Testis (tissue), 3 donors: ENCODE data around the gene TRABD2B. TPM values are rescaled to one million over a fixed set of nuclear protein-coding genes. Genes with fewer than 3 reads are reported as not detected.

ENCODE experiments used
- DNase-seq: peaks from one replicate; pipeline ENCODE4 v3.0.0-alpha.2; 2019
- H3K27ac ChIP-seq, 2 donors: fragments of 200-600 bp; sonication (generic); one replicate each; pipeline ENCODE4 v1.5.1; 2019
- H3K27me3 ChIP-seq: fragments of 200-600 bp; sonication (generic); one replicate; pipeline ENCODE4 v1.5.1; 2019
- H3K36me3 ChIP-seq: fragments of 200-600 bp; sonication (generic); one replicate; pipeline ENCODE4 v1.5.1; 2017; ENCODE audit warnings: low read depth; ENCODE audit errors: missing control alignments
- H3K4me1 ChIP-seq: fragments of 200-600 bp; sonication (generic); one replicate; pipeline ENCODE4 v1.5.1; 2019
- H3K4me3 ChIP-seq, 2 donors: fragments of 200-600 bp; sonication (generic); one replicate each; pipeline ENCODE4 v1.5.1; 2017 to 2019
- H3K9me3 ChIP-seq: fragments of 200-600 bp; sonication (generic); one replicate; pipeline ENCODE4 v1.5.1; 2017
- POLR2A ChIP-seq: fragments of 450-650 bp; IDR thresholded peaks from one replicate; pipeline ENCODE4 v1.6.1; 2017; ENCODE audit warnings: antibody characterized with exemption, mild to moderate bottlenecking, moderate library complexity
- WGBS, 2 donors: methylation state at CpG; one replicate each; pipeline ENCODE4 v1.1.5; 2018; 5-methylcytosine and 5-hydroxymethylcytosine counted together
- intact Hi-C: fragments of 100-400 bp; cut with DNase I; formaldehyde crosslinking; loops from one replicate; pipeline ENCODE4 v1.15.1; 2023; ENCODE audit warnings: low total_unique reads
- polyA plus RNA-seq: library from polyadenylated mRNA; stranded (reverse); fragments of 350-450 nt; fragmentation: Illumina TruSeq; extraction: RNeasy Lipid Tissue Mini Kit (QIAGEN cat#74804); gene quantifications from one replicate; pipeline ENCODE4 v1.2.3, GENCODE V29; 2014; ENCODE audit warnings: low read depth, low replicate concordance; ENCODE audit not compliant: insufficient read depth
- total RNA-seq, 2 donors: library from RNA; depleted of rRNA; stranded (reverse); fragments of >200 nt; gene quantifications; one replicate each; pipeline ENCODE4 v1.2.3, GENCODE V29; 2016
- TF ChIP-seq, protein P1 (sequence below), 3 experiments: fragments of 450-650 bp in 2 of 3; fragments of 200-600 bp in 1 of 3; sonication (generic) in 1 of 3; IDR thresholded peaks; one replicate each; pipeline ENCODE4 v1.5.1; 2016 to 2019; ENCODE audit warnings: antibody characterized with exemption in 3 of 3, mild to moderate bottlenecking in 2 of 3, moderate library complexity in 1 of 3

Gene TRABD2B
- total and polyA plus RNA-seq, 3 donors from 2014 or later, result 1.9 to 2.7 (median 2.0) TPM

DNA sequence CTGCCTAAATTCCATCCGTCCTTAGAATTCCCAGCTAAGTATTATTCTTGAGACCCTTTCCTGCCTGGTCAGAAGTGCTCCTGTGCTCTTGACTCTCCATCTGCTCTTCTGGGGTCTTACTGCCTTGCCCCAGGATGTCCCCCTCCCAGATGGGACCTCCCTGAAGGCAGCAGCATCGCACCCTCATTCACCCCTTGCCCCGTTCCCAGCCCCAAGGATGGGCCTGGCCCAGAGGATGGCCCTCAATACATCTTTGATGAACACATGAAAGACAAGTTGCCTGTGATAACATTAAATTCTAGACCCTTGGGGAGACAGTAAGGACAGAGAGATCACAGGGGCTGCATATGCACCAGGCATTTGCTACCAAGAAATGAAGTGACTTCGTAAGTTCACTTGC is 167.2 kb downstream of the TRABD2B start:
- 66 to 71% methylated on average over 4 of the region's 4 CpGs for WGBS, 2 donors
- Histone ChIP-seq H3K27me3 (no peaks in the 10 kb centered on the region), H3K9me3 (no peaks in the 10 kb centered on the region), H3K27ac (no peak overlapping the region), H3K36me3 (no peaks in the 10 kb centered on the region), H3K4me1 (peaks cover 36% of the 10 kb centered on the region), H3K4me3 (no peak overlapping the region)
- TF ChIP-seq, protein P1, sequence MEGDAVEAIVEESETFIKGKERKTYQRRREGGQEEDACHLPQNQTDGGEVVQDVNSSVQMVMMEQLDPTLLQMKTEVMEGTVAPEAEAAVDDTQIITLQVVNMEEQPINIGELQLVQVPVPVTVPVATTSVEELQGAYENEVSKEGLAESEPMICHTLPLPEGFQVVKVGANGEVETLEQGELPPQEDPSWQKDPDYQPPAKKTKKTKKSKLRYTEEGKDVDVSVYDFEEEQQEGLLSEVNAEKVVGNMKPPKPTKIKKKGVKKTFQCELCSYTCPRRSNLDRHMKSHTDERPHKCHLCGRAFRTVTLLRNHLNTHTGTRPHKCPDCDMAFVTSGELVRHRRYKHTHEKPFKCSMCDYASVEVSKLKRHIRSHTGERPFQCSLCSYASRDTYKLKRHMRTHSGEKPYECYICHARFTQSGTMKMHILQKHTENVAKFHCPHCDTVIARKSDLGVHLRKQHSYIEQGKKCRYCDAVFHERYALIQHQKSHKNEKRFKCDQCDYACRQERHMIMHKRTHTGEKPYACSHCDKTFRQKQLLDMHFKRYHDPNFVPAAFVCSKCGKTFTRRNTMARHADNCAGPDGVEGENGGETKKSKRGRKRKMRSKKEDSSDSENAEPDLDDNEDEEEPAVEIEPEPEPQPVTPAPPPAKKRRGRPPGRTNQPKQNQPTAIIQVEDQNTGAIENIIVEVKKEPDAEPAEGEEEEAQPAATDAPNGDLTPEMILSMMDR (IDR thresholded peaks at IDR 0.05), result no peak
- no peak for TF ChIP-seq POLR2A
- intact Hi-C loops, result no loop called here
- no peak for DNase-seq

DNA sequence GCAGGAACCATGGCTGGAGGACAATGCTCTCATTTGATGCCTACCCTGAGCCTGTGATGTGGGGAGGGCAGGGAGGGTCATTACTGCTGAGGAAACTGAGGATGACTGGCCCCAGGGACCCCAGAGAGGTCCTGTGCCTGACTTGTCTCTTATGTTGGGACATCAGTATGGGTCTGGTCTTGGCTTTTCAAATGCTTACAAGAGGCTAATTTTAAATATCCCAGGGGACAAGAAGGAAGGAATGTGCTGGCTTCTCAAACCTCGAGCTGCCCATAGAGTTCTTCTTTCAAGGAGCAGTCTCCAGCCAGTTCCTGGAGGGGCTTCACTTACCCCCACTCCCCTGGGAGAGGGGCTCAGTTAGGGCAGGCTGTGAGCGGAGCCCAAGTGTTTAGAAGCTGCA is 168.2 kb downstream of the TRABD2B start:
- Histone ChIP-seq H3K9me3 (no peaks in the 10 kb centered on the region), H3K36me3 (no peaks in the 10 kb centered on the region), H3K27me3 (no peaks in the 10 kb centered on the region), H3K27ac (peak overlapping the region; percentile 31 to 68), H3K4me3 (no peak overlapping the region), H3K4me1 (peaks cover 45% of the 10 kb centered on the region)
- 71 to 81% methylated on average over 2 of the region's 2 CpGs for WGBS, 2 donors
- intact Hi-C loops, result no loop called here
- TF ChIP-seq POLR2A, result no peak
- TF ChIP-seq, protein P1 (IDR thresholded peaks at IDR 0.05), result no peak
- DNase-seq, result no peak

DNA sequence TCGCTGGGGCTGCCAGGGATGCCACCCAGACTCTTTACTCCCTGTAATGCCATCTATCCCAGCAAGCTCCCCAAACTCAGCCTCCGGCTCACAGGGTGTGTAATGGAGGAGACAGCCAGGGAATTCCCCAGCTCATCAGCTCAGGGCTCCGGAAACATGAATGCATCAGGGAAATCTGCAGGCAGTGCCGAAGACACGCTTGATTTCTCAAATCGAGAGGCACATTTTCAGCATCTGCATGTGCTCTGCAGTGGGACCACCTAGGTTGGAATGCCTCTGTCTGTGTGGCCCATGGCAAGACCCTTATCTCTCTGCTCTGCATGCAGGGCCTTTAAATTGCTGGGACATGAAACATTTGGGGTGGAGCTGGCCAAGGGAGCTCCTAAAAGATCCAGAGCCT is 170.1 kb downstream of the TRABD2B start:
- TF ChIP-seq, protein P1 (IDR thresholded peaks at IDR 0.05), result no peak
- TF ChIP-seq POLR2A, result no peak
- no peak for DNase-seq
- WGBS, 2 donors, result 62 to 66% methylated on average over 6 of the region's 6 CpGs
- Histone ChIP-seq H3K4me3 (no peak overlapping the region), H3K36me3 (no peaks in the 10 kb centered on the region), H3K27me3 (no peaks in the 10 kb centered on the region), H3K27ac (no peak overlapping the region), H3K4me1 (peaks cover 58% of the 10 kb centered on the region), H3K9me3 (no peaks in the 10 kb centered on the region)
- intact Hi-C loops, result no loop called here

DNA sequence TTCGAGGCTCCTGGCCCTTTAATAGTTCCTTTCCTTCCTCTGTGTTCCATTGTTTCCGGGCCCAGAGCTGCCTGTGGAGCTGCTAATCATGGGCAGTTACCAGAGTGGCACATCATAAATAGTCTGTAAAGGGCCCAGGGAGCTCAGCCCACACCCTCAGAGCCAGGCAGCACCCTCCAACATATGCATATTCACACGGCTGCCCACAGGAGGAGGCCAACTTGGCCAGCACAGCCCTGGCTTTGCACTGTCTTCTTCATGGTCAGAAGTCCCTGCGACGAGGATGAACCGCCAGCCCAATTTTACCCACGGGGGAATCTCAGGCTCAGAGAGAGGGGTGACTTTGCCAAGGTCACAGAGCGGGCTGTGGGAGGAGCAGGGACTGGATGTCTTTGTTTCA is 172.5 kb downstream of the TRABD2B start:
- no peaks in the 10 kb centered on the region for H3K27me3 ChIP-seq
- H3K4me1 ChIP-seq, result peaks cover 55% of the 10 kb centered on the region
- DNase-seq, result no peak
- no peaks in the 10 kb centered on the region for H3K36me3 ChIP-seq
- TF ChIP-seq, protein P1 (IDR thresholded peaks at IDR 0.05), result no peak
- no peak for TF ChIP-seq POLR2A
- no peak overlapping the region for H3K4me3 ChIP-seq
- H3K9me3 ChIP-seq, result no peaks in the 10 kb centered on the region
- intact Hi-C loops, result no loop called here
- 41% methylated on average over 7 to 8 of the region's 8 CpGs for WGBS, 2 donors
- H3K27ac ChIP-seq, result no peak overlapping the region

DNA sequence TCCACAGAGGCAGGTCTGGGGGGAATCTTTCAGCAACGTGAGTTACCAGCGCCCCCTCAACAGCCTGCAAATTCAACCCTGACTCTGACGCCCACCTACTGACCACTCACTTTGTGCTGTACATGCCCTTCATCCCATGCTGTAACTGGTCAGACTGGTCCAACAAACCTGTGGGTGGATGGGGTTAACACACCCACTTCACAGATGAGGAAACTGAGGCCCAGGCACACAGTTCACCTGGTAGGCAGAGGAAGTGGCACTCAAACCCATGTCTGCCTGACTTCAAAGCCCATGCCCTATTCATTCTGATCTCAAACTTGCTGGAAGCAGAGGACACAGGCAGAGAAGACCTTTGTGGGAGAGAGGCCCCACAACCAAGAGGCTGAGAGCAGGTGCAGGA is 172.9 kb downstream of the TRABD2B start:
- peak overlapping the region in 1 of 2 donors; percentile 30 for H3K27ac ChIP-seq
- no peaks in the 10 kb centered on the region for H3K36me3 ChIP-seq
- no peaks in the 10 kb centered on the region for H3K27me3 ChIP-seq
- TF ChIP-seq, protein P1 (IDR thresholded peaks at IDR 0.05), result no peak
- no peak for TF ChIP-seq POLR2A
- intact Hi-C loops, result no loop called here
- no peak for DNase-seq
- no peak overlapping the region for H3K4me3 ChIP-seq
- H3K4me1 ChIP-seq, result peaks cover 52% of the 10 kb centered on the region
- no peaks in the 10 kb centered on the region for H3K9me3 ChIP-seq
- WGBS, 2 donors, result 90 to 91% methylated on average over 3 of the region's 3 CpGs
